SK-N-MC (cell line): ENCODE data around the gene UNKL.
"Not testable (repeated sequence)": the region's sequence is repeated elsewhere in the genome, so short reads cannot be mapped to it uniquely, and the experiment has no call there.

Experiments used
- DNase-seq: peaks from one replicate; pipeline ENCODE4 v3.0.0-alpha.2; 2011; ENCODE audit warnings: low read depth, low spot score
- H3K27ac ChIP-seq: fragments of 200-600 bp; sonication (generic); 2 replicates; pipeline ENCODE4 v1.5.1; 2016; ENCODE audit warnings: mixed run types
- H3K36me3 ChIP-seq: fragments of 200-600 bp; sonication (generic); 2 replicates; pipeline ENCODE4 v1.6.1; 2017; ENCODE audit warnings: antibody characterized with exemption, low read length, mixed read lengths; ENCODE audit not compliant: insufficient read depth
- H3K4me3 ChIP-seq: fragments of 200-600 bp; sonication (generic); 2 replicates; pipeline ENCODE4 v1.5.1; 2016
- H3K9ac ChIP-seq: fragments of 200-600 bp; sonication (generic); 2 replicates; pipeline ENCODE4 v1.8.0; 2017; ENCODE audit warnings: mixed run types, mixed read lengths; ENCODE audit not compliant: insufficient read length
- H3K9me3 ChIP-seq: fragments of 200-600 bp; sonication (generic); 2 replicates; pipeline ENCODE4 v1.6.1; 2017; ENCODE audit warnings: low read depth, mild to moderate bottlenecking, antibody characterized with exemption, low read length, moderate library complexity, mixed read lengths
- EZH2 ChIP-seq: fragments of 200-600 bp; sonication (generic); IDR thresholded peaks from one replicate; pipeline ENCODE4 v1.6.1; 2017; ENCODE audit warnings: antibody characterized with exemption
- FOXP2 ChIP-seq: optimal IDR thresholded peaks from 2 replicates; pipeline ENCODE3; 2011; ENCODE audit warnings: mild to moderate bottlenecking, moderate library complexity; ENCODE audit not compliant: insufficient read depth; ENCODE audit errors: extremely low read length, control extremely low read depth
- POLR2AphosphoS5 ChIP-seq: IDR thresholded peaks from 2 replicates; pipeline ENCODE4 v1.6.1; 2012; ENCODE audit warnings: mild to moderate bottlenecking, low read depth, low read length, borderline replicate concordance

Gene UNKL

DNA sequence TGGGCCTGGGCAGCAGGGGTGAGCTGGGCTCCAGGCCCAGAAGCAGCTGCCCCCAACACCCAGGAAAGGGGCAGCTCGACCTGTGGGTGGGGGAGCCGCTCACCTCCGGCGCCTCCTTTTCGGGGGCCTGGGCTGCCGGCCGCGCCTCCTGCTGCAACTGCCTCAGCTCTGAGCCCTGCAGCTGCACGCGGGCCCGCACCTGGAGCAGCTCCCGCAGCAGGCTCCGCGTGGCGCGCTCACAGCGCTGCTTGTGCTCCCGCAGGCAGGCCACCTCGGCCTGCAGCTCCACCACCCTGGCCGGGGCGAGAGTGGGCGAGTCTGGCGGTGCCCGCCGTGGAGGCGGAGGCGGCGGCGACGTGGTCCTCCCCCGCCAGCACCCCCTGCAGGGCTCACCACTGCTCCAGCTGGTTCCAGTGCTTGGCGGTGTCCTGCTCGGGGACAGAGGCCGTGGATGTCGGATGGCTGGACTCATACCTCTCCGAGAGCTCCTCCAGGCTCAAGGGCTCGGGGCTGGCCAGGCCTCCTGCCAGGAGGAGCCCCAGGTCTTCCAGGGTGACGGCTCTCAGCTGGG is 29.0 kb upstream of the UNKL start:
- DNase-seq, result no peak
- H3K27ac ChIP-seq, result no peak overlapping the region
- no peaks in the 10 kb centered on the region for H3K36me3 ChIP-seq
- H3K9ac ChIP-seq, result no peak overlapping the region
- H3K9me3 ChIP-seq, result no peaks in the 10 kb centered on the region
- TF ChIP-seq FOXP2, result no peak
- TF ChIP-seq EZH2, result no peak
- no peak for TF ChIP-seq POLR2AphosphoS5
- H3K4me3 ChIP-seq, result no peak overlapping the region

DNA sequence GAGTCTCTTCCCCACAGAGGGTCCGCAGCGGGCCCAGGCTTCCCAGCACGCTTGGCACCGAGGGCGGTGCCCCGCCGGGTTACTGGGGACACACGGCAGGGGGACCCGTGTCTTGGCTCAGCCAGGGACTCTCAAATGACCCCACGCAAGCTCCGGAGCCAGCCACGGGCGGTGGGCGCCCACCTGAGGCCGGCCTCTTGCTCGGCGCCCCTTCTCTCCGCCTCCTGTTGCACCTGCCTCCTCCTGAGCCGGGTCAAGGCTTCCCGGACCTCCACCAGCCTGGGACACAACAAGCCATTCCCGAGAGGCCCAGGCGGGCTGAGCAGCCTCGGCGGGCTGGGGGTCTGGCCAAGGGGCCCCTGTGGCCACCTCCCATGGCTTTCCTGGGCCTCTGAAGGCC is 28.2 kb upstream of the UNKL start:
- no peak overlapping the region for H3K4me3 ChIP-seq
- no peaks in the 10 kb centered on the region for H3K36me3 ChIP-seq
- TF ChIP-seq FOXP2 (no peak), EZH2 (no peak), POLR2AphosphoS5 (no peak)
- DNase-seq, result no peak
- H3K9ac ChIP-seq, result no peak overlapping the region
- H3K9me3 ChIP-seq, result no peaks in the 10 kb centered on the region
- no peak overlapping the region for H3K27ac ChIP-seq

DNA sequence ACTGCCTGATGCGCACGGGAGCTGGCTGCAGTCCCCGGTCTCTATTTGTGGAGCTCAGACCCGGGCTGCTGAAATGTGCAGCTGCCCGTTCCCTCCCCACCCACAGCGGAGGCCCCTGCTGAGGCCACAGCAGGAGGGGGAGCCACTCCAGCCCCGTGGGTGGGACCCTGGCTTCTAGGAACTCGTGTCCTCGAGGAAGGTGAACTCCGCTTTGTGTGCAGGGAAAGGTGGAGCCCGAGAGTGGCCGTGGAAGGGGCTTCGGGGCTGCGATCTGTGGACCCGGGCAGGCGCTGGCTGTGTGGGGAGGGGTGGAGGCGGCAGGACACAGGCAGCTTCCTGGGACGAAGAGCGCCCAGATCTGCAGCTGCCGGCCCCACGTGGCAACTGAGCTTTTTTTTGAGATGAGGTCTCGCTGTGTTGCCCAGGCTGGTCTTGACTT is 26.9 kb upstream of the UNKL start:
- Histone ChIP-seq H3K9me3 (no peaks in the 10 kb centered on the region), H3K36me3 (no peaks in the 10 kb centered on the region), H3K27ac (no peak overlapping the region), H3K4me3 (no peak overlapping the region), H3K9ac (no peak overlapping the region)
- TF ChIP-seq FOXP2, result no peak
- DNase-seq, result no peak

DNA sequence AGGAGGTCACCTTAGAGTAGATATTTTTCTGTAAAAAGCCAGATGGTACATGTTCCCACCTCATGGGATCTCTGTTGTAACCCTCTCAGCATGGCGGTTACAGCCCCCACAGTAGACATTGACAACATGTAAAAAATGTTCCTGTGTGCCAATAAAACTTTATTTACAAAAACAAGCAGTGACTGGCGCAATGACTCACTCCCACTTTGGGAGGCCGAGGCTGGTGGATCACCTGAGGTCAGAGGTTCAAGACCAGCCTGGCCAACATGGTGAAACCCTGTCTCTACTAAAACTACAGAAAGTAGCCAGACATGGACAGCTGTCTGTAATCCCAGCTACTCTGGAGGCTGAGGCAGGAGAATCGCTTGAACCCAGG is 25.2 kb upstream of the UNKL start:
- not testable (repeated sequence) for H3K9ac ChIP-seq, DNase-seq, H3K36me3 ChIP-seq, H3K27ac ChIP-seq, H3K9me3 ChIP-seq, H3K4me3 ChIP-seq

GRCh38 chr16:1439058-1439698 is 24.7 kb upstream of the UNKL start:
- no peak for TF ChIP-seq EZH2
- TF ChIP-seq FOXP2, result no peak
- no peak for TF ChIP-seq POLR2AphosphoS5
- no peaks in the 10 kb centered on the region for H3K36me3 ChIP-seq
- no peak for DNase-seq
- no peaks in the 10 kb centered on the region for H3K9me3 ChIP-seq
- no peak overlapping the region for H3K4me3 ChIP-seq
- H3K9ac ChIP-seq, result no peak overlapping the region
- no peak overlapping the region for H3K27ac ChIP-seq

GRCh38 chr16:1438229-1439057 is 23.9 kb upstream of the UNKL start:
- Histone ChIP-seq H3K9ac (no peak overlapping the region), H3K36me3 (no peaks in the 10 kb centered on the region), H3K27ac (no peak overlapping the region), H3K9me3 (no peaks in the 10 kb centered on the region), H3K4me3 (no peak overlapping the region)
- no peak for DNase-seq
- no peak for TF ChIP-seq EZH2

GRCh38 chr16:1437606-1438005 is 23.1 kb upstream of the UNKL start:
- no peak for TF ChIP-seq EZH2
- TF ChIP-seq FOXP2, result no peak
- TF ChIP-seq POLR2AphosphoS5, result no peak
- Histone ChIP-seq H3K4me3 (no peak overlapping the region), H3K27ac (no peak overlapping the region), H3K9ac (no peak overlapping the region), H3K36me3 (no peaks in the 10 kb centered on the region), H3K9me3 (no peaks in the 10 kb centered on the region)
- DNase-seq, result no peak

GRCh38 chr16:1436731-1437355 is 22.3 kb upstream of the UNKL start:
- H3K9ac ChIP-seq, result no peak overlapping the region
- no peaks in the 10 kb centered on the region for H3K9me3 ChIP-seq
- H3K27ac ChIP-seq, result no peak overlapping the region
- TF ChIP-seq EZH2 (no peak), POLR2AphosphoS5 (no peak), FOXP2 (no peak)
- H3K4me3 ChIP-seq, result no peak overlapping the region
- no peaks in the 10 kb centered on the region for H3K36me3 ChIP-seq
- DNase-seq, result no peak
